ENCODE data around the gene GPC5.

GPC5 gene

DNA sequence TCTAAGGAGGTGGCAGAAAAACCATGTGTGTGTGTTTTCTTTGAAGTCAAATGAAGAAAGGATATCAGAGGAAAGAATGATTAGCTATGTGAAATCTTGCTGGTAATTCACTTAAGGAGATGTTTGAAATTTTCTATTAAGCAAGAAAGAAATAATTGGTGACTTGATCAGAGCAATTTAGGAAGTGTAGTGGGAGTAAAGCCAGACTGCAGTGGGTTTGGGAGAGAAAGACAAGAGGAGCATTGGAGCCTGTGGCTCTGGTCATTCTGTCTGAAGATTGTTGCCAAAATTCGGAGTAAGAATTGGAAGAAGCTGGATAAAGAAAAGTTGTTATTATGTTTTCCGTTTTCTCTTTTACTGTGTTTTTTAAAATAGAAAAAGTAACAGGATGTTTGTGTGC, 640.5 kb downstream of the GPC5 start:
- DNase-seq = no peak

DNA sequence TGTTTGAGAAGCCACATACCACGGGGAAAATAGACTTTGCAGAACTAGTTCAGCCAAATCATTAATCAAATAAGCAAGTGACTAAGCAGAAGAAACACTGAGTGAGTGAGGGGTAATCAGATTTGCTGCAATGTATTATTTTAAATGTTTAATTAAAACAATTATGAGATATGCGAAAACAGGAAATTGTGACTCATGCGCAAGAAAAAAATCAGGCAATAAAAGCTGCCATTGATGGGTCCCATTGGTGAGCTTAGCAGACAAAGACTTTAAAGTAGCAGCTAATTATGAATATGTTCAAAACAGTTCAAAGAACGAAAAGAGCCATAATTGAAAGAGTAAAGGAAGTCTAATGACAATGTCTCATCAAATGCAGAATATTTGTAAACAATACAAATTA, 644.1 kb downstream of the GPC5 start:
- DNase-seq = no peak

DNA sequence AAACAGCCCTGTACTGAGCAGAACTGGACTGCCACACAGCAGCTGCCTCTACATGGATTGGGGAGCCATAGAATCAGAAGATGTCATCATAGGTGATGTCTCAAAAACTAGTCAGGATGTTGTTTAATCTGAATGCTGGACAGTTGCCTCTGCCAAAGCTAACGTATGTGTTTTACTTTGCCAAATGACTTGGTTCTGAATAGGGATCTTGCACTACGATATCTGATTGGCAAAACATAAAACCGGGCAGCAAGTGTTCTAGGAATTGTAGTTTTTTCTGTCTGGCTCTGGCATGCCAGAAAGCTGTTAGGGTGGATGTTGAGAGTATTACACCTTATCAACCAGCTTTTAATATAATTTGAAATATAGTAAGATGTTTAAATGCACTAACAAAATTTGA, 645.9 kb downstream of the GPC5 start:
- no peak for DNase-seq

DNA sequence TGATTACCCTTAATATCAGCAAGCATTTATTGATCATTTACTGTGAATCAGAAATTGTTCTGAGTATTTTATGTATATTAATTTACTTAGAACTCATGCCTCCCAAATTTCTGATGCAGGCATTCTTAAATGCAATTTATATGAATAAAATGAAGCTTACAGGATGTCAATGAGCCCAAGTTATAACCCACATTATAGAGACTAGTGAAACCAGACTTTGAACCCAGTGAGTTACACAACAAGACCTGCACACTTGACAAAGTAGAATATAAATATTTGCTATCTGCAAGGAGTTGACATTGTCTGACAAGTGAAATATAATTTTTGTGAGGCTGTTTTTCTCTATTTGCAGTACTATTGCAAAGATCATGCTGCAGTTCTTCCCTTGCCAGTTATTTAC, 656.0 kb downstream of the GPC5 start:
- no peak for DNase-seq

DNA sequence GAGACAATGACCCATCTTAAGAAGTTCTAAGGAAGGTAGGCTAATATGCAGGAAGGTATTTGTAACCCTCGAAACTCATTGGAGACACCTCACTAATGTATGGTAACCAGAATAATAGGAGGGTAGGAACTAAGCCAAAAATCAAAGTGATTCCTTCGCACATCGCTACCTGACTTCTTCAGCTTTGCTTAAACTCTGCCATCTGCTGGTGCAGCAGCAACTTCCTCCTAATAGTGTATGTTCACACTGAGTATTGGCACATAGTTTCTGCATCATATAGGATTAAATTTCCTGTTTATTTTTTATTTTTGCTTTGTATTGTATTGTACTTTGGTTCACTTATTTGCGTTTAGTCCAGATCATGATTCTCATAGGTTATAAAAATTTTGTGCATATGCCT, 676.2 kb downstream of the GPC5 start:
- peak in 1 of 5 experiments; percentile 3 for DNase-seq

DNA sequence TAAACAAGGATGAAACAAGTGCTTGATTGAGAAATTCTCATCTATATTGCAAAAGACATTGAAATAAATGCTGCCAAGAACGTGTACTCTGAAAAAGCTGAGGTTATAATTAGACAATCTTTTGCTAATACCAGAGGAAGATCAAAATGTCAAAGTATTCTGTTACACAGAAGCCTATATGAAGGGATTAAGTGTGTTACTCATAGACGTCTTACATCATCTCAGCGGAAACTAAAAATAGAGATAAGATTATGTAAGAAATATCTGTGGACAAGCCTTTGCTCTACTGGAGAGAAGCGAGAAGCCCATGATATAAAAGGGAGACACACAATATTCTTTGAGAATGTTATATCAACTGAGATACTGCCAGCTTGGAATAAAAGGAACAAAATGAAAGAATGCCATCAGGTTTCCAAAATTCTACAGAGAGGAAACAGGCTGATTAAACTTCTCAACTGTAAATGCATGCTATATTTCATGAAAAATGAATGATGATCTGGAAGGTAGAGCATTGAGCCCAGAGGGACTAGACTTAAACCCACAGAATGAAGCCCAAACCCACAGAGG, 699.0 kb downstream of the GPC5 start:
- no peak for DNase-seq

DNA sequence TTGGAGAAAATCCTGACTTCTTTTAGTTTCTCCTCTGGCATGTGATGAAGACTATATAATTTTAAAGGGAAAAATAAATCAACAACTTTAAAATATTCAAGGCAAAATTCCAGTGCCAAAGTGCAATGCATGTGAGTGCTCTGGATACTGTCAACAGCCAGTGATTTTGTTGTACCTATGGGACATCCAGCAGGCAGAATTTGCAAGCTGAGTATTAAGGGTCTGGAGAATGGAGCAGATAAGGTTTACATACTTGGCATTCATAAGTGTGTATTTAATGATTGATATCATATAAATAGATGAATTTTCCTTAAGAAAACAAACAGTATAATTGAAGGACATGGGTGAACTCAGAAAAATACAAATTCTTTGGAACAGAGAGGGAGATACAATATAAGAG, 703.4 kb downstream of the GPC5 start:
- no peak for DNase-seq

DNA sequence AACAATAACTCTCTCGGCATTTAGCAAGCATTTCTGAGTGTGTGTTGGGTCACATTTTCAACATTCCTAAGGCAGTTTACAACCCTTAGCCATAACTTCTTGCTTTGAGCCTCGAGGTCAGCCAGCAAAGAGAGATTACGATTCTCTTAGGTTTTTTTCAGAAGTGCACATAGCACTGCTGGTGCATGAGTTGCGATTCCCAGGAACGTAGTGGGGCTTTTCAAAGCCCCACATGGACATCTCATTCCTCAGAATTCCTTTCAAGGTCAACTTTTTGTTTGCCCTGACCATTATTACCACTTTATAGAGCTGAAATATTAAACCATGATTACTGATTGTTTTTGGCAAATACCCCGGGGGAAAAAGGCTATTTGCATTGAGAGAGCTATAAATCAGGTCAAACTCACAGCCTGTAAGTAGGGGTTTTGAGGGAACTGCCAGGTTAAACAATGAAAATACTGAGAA, 705.3 kb downstream of the GPC5 start:
- DNase-seq = no peak

DNA sequence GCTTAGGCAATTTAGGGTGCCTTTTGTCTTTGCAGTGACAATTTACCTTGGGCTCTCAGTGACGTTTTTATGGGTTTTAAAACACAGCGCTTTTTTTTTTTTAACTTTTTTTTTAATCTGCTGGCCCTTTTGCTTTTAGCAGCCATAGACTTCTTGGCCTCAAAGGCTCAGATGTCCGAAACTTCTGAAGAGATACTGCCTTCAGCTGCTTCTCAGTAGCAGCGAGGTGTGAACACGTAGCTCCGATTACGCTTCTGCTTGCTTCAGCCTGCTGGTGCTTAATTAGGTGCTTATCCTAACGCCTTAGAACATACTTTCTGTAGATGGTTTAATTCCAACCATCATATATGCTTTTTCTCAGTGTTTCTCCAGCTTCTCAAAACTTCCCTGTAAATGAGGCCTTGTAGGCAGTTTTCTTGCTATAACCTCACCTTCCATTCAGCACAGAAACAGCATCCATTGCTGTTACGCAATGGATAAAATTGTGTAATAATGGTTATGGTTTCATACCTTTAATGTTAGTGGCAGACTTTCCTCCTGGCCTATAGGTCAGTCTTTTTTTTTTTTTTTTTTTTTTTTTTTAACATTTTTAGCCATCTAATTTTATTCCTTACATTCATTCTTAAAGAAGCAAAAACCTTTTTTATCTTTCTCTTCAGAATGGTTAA, 723.9 kb downstream of the GPC5 start:
- no peak for DNase-seq

DNA sequence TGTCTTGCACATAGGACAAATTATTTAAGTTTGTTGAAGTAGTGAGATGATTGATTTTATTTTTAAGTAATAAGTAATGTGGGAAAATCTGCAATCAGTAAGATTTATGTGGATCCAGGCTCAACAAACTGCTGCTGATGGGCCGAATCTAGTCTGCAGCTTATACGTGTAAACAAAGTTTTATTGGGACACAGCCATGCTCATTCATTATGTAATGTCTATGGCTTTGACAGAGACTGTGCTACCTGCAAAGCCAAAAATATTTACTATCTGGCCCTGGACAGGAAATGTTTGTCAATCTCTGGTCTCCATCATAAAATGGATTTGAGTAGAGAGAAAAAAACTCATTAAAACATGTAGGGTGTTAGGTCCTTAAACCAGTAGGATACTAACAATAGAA, 728.0 kb downstream of the GPC5 start:
- DNase-seq = no peak

DNA sequence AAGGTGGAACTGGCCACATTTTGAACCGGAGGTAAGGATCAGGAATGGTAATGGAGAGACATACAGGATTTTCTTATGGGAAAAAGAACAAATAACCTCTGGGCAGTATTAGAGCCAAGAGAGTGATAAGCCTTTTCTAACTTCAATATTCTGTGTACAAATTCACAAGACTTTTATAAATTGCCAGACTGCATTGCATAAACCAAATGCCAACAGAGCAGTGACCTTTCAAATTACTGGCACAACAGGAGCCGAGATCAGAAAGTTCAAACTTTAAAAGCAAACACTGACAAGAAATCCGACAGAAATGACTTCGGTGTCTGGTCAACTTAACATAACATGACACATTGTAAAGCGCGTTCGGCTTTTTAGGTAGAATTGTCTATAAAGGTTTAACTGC, 737.1 kb downstream of the GPC5 start:
- DNase-seq = no peak

DNA sequence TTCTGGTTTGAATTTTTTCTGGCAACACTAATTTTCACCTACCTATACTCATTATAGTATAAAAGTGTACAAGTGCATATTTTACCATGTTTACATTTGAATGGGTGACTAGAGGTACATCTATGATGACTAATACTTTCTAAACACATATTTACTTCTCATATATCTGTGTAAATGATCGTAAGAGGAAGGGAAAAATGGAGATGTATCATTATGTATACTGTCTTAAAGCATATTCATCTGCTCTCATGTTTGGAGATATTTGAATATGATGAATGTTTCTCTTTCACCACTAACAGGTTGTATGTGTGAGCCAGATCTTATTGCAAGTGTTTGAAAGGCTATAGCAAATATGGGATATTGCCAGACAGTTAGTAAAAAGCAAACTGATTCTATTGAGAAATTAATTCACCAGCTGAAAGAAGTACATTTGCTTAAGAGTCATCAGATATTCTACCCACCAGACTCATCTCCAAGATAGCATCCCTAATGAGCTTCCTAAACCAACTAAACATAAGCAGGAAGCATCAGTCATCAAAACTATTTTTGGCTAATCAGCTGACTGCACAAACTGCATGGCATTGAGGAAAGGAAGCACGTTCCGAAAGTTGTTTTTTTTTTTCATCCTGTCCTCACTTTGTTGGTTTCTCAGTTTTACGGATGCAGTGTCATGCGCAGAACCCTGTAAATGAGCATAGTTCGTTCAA, 738.2 kb downstream of the GPC5 start:
- no peak for DNase-seq

DNA sequence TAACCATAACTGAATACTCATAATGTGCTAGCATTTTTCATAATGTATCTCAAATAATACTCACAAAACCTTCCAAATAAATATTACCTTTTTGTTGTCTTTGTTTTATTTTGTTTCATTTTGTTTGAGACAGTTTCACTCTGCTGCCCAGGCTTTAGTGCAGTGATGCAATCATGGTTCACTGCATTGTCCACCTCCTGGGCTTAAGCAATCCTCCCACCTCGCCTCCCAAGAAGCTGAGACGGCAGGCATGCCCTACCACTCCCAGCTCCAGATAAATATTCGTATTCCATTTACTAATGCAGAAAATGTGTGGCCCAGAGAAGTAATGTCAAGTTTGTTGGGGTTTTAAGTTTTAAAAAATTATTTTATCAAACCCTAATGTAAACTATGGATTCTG, 739.1 kb downstream of the GPC5 start:
- DNase-seq = no peak

DNA sequence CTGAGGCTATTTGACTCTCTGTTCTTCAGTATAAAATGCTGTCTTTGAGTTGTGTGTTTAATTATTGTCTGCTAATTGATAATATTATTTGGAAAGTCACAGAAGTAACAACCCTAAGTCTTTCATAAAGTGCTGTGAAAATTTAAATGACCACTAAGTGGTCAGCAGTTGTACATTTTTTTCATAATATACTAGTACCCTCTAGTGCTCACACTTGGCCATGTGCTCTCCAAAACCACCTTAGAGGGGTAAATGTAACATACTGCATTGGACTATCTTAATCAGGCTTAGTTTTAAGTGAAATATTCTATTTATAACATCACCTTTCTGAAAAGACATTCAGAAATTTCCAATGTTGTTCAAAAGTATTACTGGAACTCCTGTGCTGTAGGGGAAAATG, 745.3 kb downstream of the GPC5 start:
- no peak for DNase-seq

DNA sequence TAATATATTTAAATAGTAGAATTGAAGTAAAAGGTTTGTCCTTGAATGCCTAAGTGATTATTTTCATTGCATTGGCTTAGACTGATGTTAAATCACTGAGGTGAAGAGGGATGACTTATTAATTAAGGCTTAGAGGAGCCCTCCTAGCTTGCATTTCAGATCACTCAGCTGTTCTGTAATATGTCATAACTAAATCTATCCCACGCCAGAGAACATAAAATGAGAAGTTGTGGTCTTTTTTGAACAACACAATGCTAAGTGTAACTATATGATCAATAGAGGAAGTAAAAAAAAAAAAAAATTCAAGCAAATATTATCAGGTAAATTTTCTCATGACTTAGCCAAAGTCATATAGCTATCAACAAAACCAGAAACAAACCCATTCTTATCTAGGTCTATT, 752.2 kb downstream of the GPC5 start:
- DNase-seq = no peak

DNA sequence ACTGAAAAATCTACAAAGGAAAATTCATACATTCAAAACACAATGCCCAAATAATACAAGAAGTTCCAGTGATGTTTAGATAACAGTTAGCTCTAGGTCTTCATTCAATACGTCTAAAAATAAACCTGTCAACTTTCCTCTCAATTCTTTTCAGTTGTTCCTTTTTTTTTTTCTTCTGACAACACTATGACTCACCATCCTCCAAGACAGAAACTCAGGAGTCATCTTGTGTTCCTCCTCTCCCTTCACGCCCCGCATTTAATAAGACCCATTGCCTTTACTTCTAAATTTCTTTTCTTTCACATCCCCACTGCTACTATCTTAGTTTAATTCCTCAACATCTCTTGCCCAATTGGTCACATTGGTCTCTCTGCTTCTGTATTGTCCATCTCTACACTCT, 759.9 kb downstream of the GPC5 start:
- no peak for DNase-seq

DNA sequence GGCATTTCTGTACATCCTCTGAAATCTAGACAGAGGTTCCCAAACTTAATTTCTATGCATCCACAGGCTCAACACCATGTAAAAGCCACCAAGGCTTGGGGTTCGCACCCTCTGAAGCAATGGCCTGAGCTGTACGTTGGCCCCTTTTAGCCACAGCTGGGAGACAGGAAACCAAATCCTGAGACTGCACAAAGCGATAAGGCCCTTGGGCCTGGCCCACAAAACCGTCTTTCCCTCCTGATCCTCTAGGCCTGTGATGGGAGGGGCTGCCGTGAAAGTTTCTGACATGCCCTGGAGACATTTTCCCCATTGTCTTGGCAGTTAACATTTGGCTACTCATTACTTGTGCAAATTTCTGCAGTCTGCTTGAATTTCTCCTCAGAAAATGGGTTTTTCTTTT, 766.4 kb downstream of the GPC5 start:
- DNase-seq = no peak

DNA sequence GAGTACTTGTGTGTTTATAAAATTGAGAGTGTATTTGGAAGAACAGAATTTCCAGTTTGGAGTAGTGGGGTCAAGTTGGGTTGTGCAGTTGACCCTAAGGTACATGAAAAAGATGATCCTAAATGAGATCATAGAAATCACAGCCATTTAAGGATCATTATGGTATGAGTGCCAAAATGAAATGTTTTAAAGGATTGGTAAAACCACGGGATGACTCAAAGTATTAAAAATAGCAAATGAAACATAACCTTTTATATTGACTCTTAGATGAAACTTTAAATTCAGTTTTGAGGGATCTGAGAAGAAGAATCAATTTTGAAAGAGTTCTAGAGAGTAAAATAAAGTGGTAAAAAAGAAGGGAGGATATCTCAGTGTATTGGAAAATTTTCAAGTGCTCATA, 773.8 kb downstream of the GPC5 start:
- no peak for DNase-seq

DNA sequence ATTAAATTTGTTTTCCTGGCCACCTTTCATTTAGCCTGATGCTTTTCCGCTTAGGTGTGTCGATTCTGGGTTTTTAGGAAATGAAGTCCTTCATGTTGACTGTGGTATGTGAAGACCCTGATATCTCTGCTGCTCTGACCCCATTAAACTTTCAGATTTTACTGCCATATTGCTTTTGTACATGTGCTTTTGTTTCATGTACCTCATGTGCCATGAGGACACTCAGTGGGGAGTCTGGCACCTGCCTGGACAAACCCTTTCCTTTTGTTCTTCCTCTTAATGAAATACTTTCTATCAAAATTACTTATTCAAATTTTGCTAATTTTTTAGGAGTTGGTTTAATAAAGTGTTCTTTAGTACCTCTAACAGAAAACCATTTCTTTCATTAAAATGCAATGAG, 774.8 kb downstream of the GPC5 start:
- DNase-seq = no peak

DNA sequence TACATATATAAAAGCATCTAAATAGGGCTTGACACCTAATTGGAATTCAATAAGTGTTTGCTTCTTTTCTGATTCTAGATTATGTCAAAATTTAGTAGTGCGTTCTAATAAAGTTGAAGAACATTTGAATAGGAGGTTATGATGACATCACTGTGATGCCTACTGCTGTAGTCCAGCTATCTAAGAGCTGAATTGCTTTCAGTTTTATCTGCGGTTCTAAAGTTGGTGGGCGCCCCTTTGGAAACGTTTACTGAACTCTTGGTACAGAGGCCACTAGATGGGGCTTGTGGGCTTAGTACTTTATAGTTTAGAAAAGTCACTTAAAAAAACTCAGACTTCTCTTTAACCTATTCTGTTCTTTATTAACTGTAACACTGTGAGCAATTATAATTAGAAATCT, 776.9 kb downstream of the GPC5 start:
- peak in 1 of 5 experiments; percentile 11 for DNase-seq

DNA sequence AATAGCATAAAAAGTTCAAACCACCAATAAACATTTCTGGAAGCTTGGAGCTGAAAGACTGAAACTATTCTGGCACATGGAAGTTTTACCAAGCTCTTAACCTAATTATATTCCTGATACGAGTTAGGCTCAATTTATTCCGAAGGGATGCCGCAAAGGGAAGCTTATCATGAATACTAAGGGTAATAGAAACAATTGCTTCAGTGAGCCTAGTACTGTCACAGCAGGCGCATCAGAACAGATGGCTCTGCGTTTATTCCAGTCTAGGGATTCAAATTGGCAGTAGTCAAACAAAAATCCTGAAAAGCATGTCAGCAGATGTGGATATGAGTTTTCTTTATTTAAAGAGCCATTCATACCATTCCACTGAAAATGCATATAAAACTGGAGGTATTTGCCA, 779.5 kb downstream of the GPC5 start:
- no peak for DNase-seq

DNA sequence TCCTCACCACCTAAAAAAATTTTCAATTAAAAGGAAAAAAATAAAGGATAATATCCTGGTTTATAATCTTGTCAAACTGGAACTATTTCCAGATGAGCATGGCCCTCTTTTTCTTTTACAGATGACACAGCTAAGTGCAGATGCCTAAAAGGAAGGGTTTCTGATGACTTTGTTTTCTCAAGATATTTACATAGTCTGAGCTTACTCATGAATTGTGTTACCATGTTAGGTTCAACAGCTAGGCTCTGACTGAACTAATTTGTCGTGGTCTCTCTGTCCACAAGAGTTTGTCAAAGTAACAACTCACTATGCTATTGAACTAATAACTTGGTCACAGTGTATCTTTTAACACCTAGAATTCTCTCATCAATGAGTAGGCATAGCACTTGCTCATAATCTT, 780.8 kb downstream of the GPC5 start:
- no peak for DNase-seq

DNA sequence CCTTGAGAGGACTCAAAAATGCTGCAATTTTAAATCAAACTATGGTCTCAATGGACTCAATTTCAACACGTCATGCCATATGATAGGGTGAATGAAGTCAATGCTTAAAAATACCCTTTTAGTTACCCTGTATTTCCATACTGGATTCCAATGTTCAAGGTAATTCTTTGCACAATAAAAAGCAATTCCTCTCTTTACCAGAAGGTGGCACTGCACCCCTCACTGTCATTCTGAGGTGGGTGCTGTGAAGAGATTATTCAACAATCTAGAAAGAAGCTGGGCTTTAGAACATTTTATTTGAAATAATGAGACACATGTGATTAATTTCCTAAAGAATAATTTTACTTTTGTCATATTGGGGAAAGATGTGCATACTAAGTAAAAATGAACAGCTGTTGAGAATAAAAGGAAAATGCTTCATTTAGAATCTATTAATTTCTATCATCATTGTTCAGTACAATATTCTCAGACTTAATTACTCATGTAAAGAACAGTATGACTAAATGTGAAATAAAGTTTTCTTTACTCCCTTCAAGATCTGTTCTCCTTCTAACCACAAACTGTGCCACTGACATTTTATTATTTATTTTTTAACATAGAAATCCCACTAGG, 789.1 kb downstream of the GPC5 start:
- DNase-seq = peak in 1 of 5 experiments; percentile 10

DNA sequence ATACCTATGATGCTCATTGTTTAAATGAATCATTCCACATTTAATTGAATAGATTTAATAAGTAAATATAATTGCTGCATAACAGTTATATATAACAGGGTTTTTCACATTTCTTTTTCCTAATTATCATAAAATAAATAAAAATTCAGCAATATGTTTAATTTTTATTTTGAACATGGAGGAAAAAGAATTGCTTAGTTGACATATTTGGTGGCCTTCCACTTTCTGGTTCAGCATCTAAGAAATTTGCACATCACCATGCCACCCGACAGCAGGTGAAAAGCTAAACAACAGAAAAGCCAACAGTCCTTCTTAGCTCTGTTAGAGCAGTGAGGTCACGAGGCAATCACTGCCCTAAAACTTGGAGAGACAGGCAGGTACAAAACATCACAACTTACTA, 790.2 kb downstream of the GPC5 start:
- no peak for DNase-seq
